ENCODE results near the gene CREM.
"Not testable (repeated sequence)": the region's sequence is repeated elsewhere in the genome, so short reads cannot be mapped to it uniquely, and the experiment has no call there.

CREM gene

DNA sequence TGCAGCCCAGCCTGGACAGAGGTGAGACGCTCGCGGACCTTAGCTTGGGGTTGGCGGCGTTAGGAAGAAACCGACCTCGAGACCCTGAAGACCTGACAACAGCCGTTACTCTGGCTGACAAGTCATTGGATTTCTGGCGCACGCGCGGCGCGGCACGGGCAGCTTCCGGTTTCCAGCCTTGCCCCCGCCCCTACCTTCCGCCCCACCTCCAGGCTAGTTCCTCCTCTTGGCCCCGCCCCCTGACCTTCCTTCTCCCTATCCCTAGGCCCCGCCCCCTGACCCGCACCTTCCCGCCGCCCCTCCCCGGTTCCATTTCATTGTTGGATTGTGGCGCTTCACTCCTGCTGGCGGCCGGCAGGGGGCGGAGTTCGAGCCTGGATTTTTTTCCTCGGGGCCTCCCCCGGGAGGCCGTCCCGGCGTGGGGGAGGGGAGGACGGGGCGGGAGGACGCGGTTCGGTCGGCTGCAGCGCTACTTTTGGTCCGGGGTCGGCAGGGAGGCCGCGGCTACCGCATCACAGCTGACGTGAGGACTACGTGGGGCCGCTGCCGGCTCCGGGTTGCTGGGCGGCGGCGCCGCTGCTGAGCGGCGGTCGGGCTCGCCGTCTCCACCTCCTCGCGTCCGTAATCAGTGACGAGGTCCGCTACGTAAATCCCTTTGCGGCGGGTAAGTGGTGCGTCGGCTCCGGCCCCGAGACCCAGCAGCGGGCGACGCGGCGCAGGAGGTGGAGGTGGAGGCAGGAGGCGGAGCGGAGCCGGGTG is at the start of gene CREM:
Gene CREM, plus strand, starts transcription at position 317 of the 759 bp plus-strand sequence. CDS start 10,990 bp downstream, outside the sequence.
- peak; percentile 99 for DNase-seq

DNA sequence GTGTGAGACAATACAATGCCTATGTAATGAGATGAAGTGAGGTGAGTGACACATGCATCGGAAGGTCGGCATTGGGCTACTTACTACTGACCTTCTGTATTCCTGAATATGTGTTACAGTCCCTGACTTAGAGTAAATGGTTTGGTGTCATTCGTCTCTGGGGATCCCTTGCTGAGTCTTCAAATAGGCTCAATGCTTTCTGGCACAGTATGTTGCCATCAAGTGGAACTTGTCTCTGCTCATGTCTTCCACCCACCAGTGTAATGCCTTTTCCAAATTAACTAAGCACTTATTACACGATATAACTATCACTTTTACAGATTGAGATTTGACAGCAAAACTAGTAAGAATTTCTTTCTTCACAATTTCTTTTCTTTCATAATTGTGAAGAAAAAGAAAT is 47.4 kb upstream of the CREM start:
- DNase-seq = no peak

DNA sequence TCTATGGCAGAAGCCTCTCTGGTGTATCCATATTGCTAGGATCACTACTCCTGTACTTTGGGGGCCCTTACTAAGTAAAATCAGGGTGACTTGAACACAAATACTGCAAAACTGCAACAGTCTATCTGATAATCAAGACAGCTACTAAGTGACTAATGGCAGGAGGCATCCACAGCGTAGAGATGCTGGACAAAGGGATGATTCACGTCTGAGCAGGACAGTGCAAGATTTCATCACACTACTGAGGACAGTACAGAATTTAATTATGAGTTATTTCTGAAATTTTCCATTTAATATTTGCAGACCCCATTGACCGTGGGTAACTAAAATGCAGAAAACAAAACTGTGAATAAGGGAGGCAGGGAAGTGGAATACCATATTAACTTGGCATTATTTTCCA is 46.9 kb upstream of the CREM start:
- DNase-seq = peak; percentile 28

DNA sequence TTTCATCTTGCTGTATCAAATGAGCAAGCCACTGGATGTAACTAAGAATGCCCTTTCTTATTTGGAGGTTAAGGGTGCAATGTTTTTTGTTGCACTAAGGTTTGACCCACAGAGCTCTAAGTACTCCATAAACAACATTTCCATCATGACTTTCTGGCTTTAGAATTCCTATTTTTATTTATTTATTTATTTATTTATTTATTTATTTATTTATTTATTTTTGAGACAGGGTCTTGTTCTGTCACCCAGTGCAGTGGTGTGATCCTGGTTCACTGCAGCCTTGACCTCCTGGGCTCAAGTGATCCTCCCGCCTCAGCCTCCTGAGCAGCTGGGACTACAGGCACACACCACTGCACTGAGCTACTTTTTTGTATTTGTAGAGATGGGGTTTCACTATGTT is 46.4 kb upstream of the CREM start:
- not testable (repeated sequence) for DNase-seq

DNA sequence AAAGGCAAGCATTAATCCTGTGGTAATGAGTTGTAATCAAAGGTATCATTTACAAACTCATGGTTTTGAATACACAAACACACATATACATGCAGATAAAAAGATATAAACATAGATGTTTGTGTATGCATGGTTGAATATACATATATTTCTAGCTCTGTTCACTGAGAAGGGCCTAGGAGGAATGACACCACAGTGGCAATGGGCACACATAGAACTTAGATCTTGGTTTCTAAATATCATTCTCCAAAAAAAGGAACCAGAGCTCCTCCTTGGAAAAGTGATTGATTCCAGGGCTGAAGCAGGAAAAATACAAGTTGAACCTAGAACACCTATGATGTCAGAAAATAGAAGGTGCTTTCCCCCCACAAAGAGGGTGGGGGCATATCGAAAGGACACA is 43.4 kb upstream of the CREM start:
- DNase-seq = no peak

DNA sequence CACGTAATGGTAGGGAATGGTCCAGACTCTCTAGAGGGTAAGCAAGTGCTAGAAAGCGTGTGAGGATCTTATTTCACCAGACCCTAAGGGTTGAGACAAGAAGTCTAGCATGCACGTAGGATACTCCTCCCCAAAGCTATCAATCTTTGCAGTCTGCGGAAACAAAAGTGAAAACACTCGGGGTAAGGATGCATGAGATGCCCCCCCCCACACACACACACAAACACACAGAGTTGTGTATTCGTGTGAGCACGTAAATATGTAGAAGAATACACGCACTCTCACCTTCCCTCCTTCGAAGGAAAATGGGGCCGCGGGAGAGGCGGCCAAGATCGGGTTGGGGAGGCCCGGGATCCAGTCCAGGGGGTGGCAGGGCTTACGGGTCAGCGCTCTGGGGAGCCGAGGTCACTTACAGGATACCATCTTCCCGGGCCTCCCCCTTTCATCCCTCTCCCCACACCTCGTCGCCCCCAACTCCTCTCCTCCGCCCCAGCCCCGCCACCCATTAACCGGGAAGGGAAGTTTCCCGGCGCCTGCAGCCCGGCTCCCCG is 37.0 kb upstream of the CREM start:
- DNase-seq = peak; percentile 36

DNA sequence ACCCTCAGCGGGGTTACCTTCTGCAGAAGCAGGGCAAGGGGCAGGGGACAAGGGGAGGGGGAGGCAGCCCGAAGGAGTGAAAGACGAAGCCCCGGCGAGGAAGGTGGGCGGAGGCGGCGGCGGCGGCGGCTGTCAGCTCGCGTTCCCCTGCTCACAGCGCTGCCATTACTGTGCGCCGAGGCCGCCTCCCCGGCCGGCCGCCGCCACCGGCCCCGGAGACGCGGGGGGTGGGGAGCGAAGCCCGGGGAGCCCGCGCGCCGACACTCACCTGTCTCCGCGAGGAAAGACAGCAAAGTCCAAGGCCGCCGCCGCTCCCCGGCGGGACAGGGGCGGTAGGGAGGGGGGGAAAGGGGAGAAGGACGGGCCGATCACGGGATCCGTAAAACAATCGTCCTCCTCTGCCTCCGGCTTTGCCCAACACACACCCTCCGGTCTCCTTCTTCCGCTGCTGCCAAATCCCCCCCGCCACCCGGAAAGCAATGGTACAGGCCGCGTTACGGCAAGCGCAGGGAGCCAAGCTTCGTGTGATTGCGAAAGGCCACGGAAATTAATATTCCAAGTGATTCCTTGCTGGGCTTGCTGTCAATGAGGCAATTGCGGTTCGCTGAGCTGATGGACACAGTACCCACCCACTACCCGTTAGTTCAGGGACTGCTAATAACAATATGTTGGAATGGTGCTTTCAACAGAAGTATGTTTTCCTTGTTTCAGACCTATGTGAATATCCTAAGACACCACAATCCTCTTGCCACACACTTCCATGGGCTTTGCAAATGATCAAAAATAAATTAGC is 36.3 kb upstream of the CREM start, which contains the start of gene CUL2:
Gene CUL2, minus strand, starts transcription at position 180 of the 793 bp plus-strand sequence. CDS start 19,024 bp downstream, outside the sequence.
- DNase-seq = peak; percentile 95

DNA sequence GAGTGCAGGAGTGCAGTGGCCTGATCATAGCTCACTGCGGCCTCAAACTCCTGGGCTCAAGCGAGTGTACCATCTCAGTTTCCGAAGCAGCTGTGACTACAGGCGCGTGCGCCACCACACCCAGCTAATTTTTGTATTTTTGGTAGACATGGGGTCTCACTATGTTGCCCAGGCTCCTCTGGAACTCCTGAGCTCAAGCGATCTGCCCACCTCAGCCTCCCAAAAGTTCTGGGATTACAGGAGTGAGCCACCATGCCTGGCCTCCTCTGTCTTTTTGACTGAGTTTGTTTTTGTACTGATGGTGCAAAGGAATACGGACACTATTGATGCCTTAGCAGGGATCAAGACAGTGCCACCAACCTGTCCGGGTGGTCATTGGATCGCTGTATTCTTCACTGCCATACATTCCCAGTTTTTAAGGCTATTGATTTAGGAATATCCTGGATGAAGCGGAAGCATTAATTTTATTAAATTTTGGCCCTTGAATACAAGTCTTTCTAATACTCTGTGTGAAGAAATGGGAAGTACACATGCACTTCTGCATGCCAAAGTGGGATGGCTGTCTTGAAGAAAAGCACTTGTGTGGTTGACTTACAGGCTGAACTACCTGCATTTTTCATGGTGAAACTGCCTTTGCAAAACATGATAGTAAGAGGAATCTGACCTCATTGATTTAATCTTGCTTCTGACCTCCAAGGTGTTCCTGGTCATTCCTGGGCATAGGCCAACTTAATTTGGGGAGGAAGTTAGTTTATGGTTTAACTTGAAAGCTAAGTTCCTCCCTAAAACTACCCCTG is 34.5 kb upstream of the CREM start:
- DNase-seq = no peak

DNA sequence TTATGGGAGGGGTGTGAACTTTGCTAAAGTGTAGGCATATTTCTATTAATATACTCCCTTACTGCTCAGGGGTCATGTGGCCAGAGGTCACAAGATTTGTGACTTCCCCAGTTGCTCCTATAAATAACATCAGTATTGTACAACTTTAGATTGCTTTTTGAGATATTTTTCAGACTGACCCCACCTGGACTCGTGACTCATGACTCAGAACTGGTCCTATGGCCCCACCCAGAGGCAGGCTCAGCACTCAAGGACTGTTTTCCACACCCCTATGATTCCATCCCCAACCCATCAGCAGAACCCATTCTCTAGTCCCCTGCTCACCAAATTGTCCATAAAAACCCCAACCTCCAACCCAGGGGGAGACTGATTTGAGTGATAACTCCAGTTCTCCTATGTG is 33.8 kb upstream of the CREM start:
- peak; percentile 49 for DNase-seq

DNA sequence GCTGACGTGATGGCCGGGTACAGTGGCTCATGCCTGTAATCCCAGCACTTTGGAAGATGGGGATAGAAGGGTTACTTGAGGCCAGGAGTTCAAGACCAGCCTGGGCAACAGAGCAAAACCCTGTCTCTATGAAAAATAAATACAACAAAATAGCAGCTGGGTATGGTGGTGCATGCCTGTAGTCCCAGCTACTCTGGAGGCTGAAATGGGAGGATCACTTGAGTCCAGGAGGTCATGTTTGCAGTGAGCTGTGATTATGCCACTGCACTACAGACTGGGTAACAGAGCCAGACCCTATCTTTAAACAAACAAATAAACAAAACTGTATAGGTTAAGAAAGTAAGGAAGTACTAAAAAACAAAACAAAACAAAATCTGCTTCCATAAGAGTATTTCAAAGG is 30.3 kb upstream of the CREM start:
- no peak for DNase-seq

DNA sequence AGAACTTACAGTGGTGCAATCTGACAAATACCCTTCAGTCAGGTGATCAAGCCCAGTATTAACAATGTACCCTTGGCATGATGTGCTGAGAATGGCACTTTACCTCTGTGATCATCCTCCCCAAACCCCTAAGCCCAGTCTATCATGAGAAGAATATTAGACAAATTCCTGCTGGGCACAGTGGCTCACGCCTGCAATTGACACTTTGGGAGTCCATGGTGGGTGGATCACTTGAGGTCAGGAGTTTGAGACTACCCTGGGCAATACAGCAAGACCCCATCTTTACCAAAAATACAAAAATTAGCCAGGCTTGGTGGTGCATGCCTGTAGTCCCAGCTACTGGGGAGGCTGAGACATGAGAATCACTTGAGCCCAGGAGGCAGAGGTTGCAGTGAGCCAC is 29.1 kb upstream of the CREM start:
- no peak for DNase-seq

DNA sequence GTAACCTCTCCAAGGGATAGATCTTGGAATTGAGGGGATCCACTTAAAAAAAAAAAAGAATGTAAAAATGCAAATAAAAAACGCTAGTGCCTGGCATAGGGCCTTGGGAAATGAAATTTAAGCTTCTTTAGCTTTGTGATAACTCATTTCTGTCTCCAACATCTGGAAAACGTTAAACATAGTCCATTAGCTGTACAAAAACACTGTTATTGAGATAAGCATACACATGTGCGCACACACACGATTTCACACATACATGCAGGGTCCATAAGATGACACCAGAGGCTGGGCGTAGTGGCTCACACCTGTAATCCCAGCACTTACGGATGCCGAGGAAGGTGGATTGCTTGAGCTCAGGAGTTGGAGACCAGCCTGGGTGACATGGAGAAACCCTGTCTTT is 22.8 kb upstream of the CREM start:
- DNase-seq = no peak

DNA sequence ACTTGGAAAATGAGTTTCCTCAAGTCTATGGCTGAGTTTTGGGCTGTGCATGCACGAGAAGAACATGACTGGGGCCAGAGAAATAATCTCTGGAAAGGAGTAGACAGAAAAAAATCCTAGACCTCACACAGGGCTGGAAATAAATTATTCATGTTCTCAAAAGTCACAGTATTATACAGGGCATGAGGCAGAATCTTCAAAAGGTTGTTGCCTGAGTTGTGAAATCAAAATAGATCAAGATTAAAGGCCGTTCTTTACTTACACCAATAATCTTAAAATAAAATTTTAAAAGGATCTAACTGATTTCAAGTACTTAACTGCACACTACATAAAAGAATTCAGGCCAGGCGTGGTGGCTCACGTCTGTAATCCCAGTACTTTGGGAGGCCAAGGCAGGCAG is 14.1 kb upstream of the CREM start:
- DNase-seq = no peak

DNA sequence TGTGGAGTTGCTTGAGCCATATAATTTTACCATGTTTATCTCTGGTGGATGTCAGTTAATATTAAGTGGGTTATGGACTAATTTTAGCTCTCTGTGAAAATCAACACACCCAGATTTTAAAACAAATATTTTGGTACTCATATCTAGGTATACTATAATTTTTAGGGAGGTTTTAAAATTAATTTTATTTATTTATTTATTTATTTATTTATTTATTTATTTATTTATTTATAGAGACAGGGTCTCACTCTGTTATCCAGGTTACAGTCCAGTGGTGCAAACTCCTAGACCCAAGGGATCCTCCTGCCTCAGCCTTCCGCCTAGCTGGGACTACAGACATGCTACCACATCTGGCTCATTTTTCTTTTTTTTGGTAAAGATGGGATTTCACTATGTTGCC is 7.3 kb upstream of the CREM start:
- no peak for DNase-seq

DNA sequence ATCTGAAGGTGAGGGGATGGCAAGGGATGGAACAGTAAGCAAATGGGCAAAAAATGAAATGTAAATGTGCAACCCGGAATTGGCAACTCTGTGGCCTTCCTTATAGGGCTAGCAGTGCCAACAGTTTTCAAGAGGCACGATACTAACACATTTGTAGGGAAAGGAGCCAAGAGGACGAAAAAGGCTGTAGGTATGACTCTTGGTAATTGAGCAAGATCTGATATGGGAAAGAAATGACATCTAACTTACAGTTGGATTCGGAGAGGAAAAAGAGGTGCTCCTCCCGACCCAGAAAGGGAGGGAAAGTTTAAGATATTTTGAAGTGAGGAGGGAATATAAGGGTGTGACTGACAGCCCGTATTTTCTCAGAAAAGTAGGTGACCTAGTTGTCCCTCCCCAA is 2.1 kb upstream of the CREM start:
- DNase-seq = no peak

DNA sequence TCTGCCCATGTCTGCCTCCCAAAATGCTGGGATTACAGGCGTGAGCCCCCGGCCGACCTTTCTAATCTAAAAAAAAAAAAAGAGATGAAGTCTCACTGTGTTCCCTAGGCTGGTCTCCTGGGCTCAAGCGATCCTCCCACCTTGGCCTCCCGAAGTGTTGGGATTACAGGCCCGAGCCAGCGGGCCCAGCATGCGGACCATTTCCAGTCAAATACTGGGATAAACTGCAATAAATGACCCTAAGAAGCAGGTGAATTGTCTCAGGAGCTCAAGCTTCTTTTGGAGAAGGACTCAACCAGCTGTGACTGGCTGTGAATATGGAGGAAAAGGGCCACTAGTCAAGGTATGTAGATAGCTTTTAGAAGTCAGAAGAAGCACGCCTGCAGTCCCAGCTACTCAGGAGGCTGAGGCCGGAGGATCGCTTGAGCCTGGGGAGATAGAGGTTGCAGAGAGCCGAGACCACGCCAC is 550 bp upstream of the CREM start:
- no peak for DNase-seq

DNA sequence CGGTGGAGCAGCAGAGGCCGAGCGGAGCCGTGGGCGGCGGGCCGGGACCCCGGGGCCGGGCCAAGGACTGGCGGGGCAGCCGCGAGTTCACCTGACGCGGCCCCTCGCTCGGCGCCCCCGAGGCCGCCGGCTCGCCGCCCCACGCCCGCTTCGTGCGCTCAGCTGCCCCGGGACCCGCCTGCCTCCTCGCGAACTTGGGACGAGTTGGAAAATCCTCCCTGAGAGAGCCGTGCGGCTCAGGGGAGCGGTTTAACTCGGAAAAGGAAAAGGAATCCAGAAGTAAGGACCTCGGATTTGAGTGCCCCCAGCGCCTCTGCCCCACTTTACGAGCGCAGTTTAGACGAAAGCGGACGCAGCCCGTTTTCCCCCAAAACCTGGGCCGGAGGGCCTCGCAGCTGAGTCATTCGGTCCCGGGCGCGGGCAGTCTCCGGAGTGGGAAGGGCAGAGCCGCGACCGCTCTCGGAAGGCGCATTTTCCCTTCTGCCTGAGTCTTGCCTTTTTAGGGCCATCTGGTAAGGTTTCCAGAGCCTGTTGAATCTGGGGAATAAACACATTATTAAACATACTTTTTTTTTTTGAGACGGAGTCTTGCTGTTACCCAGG is 744 bp downstream of the CREM start:
- peak; percentile 79 for DNase-seq

DNA sequence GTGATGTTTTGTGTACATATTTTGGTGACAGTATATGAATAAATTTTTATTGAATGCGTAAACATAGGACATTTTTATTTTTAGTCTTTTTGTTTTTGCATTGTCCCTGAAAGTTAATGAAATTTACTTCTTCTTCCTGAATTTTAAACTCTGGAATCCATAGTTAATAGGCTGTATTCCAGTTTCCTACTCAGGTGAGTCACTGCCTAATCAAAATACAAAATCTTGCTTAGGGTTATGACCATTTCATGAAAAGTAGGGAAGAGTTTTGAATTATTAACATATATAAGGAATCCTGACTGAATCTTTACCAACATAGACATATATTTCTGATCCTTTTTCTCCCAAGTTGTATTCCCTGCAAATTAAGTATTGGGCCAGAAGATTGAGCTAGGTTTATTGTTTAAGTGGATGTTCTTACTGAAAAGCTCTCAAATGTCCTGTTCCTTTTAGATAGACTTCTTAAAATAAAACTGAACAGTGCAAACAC is 2.6 kb downstream of the CREM start:
- no peak for DNase-seq

DNA sequence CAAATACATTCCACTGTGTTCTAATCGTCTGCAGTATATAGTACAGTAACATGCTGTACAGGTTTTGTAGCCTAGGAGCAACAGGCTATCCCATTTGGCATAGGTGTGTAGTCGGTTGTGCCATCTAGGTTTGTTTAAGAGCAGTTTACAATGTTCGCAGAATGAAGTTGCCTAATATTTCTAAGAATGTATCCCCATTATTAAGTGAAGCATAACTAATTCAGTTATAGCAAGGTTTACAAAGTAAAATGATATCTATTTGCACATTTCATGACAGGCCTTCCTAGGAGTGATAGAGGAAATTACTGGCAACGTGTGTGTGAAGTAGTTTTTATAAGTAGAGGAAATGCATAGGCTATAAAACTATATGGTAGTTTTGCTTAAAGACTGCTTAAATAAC is 4.0 kb downstream of the CREM start:
- no peak for DNase-seq

DNA sequence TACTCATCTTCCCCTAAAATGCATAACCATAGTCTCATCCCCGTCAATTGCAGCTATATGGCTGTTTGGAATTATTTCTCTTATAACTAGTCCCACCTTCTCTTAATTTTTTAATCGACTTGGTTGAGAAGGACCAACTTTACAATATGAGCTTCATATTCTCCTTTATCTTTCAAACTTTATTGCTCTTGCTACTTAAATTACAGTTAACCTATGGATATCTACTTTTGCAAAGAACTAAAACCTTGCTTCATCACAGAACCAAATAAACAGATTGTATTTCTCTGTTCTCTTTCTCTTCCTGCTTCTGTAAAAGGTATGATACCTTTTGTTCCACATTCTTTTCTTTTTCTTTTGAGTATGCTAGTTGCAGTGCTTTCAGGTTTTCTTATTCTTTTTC is 6.1 kb downstream of the CREM start:
- DNase-seq = no peak

DNA sequence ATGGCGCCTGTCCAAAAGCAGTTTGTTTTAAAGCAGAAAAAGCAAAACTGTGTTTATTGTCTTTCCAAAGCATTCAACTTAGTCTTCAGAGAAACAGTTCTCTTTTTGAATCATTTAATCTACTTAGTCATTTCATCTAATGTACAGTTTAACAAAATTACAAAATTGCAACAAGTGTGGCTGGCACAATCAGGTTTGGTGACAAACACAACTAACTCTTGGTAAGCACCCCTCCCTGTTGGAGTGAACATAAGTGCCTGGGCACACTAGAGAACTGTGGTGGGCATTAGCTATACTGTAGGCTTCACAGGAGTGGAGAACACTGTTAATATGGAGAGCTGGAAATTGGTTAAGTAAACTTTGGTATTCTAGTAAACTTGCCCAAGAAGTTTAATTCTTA is 6.9 kb downstream of the CREM start:
- DNase-seq = peak; percentile 5

DNA sequence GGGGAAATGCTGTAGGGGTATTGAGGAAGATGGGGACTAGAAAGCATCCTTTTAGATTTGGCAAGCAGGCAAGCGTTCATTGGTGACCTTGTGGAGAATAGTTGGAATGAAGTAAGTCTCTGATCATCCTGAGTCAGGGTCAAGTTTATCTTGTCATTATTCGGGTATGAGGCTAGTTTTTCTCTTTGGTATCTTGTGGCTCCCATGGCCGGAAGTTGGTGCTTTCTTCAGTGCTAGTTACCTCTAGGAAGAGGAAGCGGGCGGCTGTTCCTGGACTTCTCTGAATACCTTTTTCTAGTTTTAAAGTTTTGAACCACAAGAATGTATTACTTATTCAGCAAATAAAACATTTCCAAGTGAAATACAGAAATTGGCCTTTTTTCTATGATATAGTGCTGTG is 9.2 kb downstream of the CREM start:
- DNase-seq = peak; percentile 3

All from suppressor macrophage treated with lipopolysaccharide for 4 hours (primary cell).